Heart right ventricle (tissue), 16 donors: ENCODE results near the gene C17orf50. TPM values are rescaled to one million over a fixed set of nuclear protein-coding genes. Genes with fewer than 3 reads are reported as not detected.

ENCODE experiments used
- ATAC-seq, 8 donors: fragments of 200-7000 bp; cut with Tn5 transposase; one replicate each; pipeline ENCODE4 v1.9.1; 2020; ENCODE audit warnings: mild to moderate bottlenecking in 8 of 8, moderate library complexity in 8 of 8, moderate number of reproducible peaks in 1 of 8
- DNase-seq, 2 donors: peaks; one replicate each; pipeline ENCODE4 v3.0.0-alpha.2; 2020
- H3K27ac ChIP-seq, 10 donors: fragments of 200-600 bp; sonication (generic) in 2 of 10; one replicate each; pipeline versions ENCODE4 v1.5.0 to v1.8.0; 2020 to 2022; ENCODE audit warnings: mild to moderate bottlenecking in 3 of 10
- H3K27me3 ChIP-seq, 7 donors: fragments of 200-600 bp; one replicate each; pipeline ENCODE4 v1.8.0; 2021 to 2022; ENCODE audit warnings: mild to moderate bottlenecking in 2 of 7
- H3K36me3 ChIP-seq, 9 donors: fragments of 200-600 bp; sonication (generic) in 1 of 9; one replicate each; pipeline versions ENCODE4 v1.5.0 to v1.8.0; 2020 to 2022; ENCODE audit warnings: mild to moderate bottlenecking in 2 of 9
- H3K4me1 ChIP-seq, 9 donors: fragments of 200-600 bp; sonication (generic) in 1 of 9; one replicate each; pipeline versions ENCODE4 v1.5.0 to v1.8.0; 2020 to 2022; ENCODE audit warnings: mild to moderate bottlenecking in 4 of 9
- H3K4me3 ChIP-seq, 10 donors: fragments of 200-600 bp; sonication (generic) in 2 of 10; one replicate each; pipeline versions ENCODE4 v1.5.0 to v1.8.0; 2020 to 2022; ENCODE audit warnings: mild to moderate bottlenecking in 7 of 10, moderate library complexity in 2 of 10
- H3K9me3 ChIP-seq, 11 donors: fragments of 200-600 bp in 10 of 11; sonication (generic) in 2 of 11; one replicate each; pipeline versions ENCODE4 v1.5.0 to v1.8.0; 2013 to 2022; ENCODE audit warnings: mild to moderate bottlenecking in 2 of 11, control low read depth in 1 of 11, moderate library complexity in 1 of 11
- WGBS, 2 donors: extraction: QIAGEN DNeasy Blood & Tissue Kit; methylation state at CpG; one replicate each; pipeline ENCODE4 v1.1.7; 2013; ENCODE audit warnings: inconsistent platforms in 1 of 2; 5-methylcytosine and 5-hydroxymethylcytosine counted together
- intact Hi-C, 10 donors: fragments of 100-400 bp; cut with DNase I; formaldehyde crosslinking; loops; one replicate each; pipeline versions ENCODE4 v1.11.1 to v1.14.2; 2022
- polyA plus RNA-seq, 2 donors: library from polyadenylated mRNA; stranded (reverse); fragments of 200-250 nt; gene quantifications; one replicate each; pipeline ENCODE4 v1.2.3, GENCODE V29; 2013
- total RNA-seq, 10 donors: library from RNA; stranded (reverse); fragmentation: NEBNext Ultra II Directional in 3 of 10; extraction: Animal tissue kit (Norgen Biotek cat#: 25700) in 3 of 10; gene quantifications; one replicate each; pipeline versions ENCODE4 v1.2.1 to v1.2.4, GENCODE V29; 2021 to 2023
- TF ChIP-seq, protein P1 (sequence below), 9 donors: fragments of 200-600 bp; sonication (generic) in 2 of 9; IDR thresholded peaks; one replicate each; pipeline versions ENCODE4 v1.5.0 to v1.8.0; 2021 to 2022; ENCODE audit warnings: antibody characterized with exemption in 9 of 9, mild to moderate bottlenecking in 5 of 9, moderate library complexity in 1 of 9
- donor health status: Arrhythmogenic right ventricular cardiomyopathy.
- donor health status: ischemic (EF 13 %, LVEDD 7.1; RV severe dilation, severe dysfunction).
- donor health status: healthy with polysubstance abuse.
- donor health status: DM: no; HTN: yes; CAD: no.
- donor health status: DM: no; HTN: no; CAD: no.
- donor health status: ischemic (EF 25% LVEDD 6.9; RV normal size, moderate dysfunction).
- donor health status: ischemic (EF 25% LVEDD 5.7; RV mildly dilated, moderate dysfunction).
- donor health status: healthy.
- donor health status: DM: yes; HTN: yes; CAD: no.
- donor health status: Ischemic cardiomyopathy.
- donor health status: ischemic (EF 35%, LVEDD 5.7; RV mildly dilated, moderate dysfunction).
- donor health status: nonischemic (EF 11% LVEDD 7.7; RV severe dilation, severe dysfunction).
- donor health status: DM: yes; HTN: yes; CAD: no.
- donor health status: PGD.
- donor health status: ischemic (EF 29% LVEDD 5.4; RV normal size, mild dysfunction).
- donor health status: nonischemic (EF 23%, LVEDD 6.1; RV moderate dilation, normal function).

Gene C17orf50
- total and polyA plus RNA-seq, 12 donors: not detected

DNA sequence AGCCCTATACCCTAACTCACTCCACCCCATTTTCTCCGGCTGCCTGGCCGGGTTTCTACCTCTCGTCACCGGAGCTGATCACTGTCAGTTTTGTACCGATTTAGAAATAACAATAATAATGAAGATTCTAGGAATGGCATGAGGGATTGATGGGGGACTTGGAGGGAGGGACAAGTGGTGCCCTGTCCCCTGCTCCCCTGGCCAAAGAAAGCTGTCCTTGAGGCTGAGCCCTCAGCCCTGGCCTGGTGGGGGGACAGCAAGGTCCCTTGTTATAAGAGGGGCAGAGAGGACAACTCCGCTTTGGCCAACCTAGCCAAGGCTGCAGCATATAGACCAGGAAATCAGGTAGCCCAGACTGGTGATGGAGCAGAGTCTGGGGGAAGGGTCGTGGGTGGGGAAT lies 18.2 kb upstream of the C17orf50 start:
- intact Hi-C loops: loop anchor here in 5 of 10 donors (10.0 kb wide), 4 partner anchors 428 to 578 kb away; no protein-coding TSS in a partner anchor
- 78 to 79% methylated on average over 7 of the region's 7 CpGs for WGBS, 2 donors

DNA sequence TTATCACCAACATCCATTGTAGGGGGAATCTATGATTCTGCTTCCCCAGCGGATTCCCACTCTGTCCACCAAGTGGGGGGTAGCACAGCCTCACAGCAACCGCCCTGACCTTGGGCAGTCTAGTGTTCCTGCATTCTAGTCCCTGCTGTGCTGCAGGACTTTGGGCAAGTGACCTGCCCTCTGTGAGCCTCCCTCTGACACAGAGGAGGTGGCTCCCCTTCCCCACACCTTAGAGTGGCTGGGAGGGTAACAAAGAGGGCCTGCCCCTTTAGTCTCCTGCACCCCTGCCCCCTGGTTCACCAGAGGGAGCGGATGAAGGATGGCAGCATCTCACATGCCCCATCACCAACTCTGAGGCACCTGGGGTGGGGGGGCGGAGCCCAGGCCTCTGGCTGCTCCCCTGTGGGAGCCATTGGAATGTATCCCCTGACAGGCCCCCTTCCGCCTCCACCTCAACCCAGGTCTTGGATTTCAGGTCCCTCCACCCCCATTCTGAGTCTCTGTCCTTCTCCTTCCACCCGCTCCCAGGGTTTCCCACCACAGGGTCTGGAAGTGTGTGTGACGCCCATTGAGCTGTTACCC lies 17.7 kb upstream of the C17orf50 start:
- Histone ChIP-seq H3K4me1 (peaks cover 0 to 18% (median 8%) of the 10 kb centered on the region in 9 donors), H3K27me3 (peaks cover 0 to 53% (median 40%) of the 10 kb centered on the region in 7 donors), H3K36me3 (no peaks in the 10 kb centered on the region), H3K27ac (no peak overlapping the region), H3K9me3 (no peaks in the 10 kb centered on the region), H3K4me3 (no peak overlapping the region)
- intact Hi-C loops: loop anchor here in 5 of 10 donors (10.0 kb wide), 4 partner anchors 428 to 578 kb away; no protein-coding TSS in a partner anchor
- 67 to 70% methylated on average over 7 of the region's 7 CpGs for WGBS, 2 donors
- ATAC-seq (no peak), DNase-seq (no peak)
- TF ChIP-seq, protein P1, sequence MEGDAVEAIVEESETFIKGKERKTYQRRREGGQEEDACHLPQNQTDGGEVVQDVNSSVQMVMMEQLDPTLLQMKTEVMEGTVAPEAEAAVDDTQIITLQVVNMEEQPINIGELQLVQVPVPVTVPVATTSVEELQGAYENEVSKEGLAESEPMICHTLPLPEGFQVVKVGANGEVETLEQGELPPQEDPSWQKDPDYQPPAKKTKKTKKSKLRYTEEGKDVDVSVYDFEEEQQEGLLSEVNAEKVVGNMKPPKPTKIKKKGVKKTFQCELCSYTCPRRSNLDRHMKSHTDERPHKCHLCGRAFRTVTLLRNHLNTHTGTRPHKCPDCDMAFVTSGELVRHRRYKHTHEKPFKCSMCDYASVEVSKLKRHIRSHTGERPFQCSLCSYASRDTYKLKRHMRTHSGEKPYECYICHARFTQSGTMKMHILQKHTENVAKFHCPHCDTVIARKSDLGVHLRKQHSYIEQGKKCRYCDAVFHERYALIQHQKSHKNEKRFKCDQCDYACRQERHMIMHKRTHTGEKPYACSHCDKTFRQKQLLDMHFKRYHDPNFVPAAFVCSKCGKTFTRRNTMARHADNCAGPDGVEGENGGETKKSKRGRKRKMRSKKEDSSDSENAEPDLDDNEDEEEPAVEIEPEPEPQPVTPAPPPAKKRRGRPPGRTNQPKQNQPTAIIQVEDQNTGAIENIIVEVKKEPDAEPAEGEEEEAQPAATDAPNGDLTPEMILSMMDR (IDR thresholded peaks at IDR 0.05): no peak

More for the DNA sequence above, 18.2 kb upstream of the C17orf50 start:
- H3K4me3 ChIP-seq: no peak overlapping the region
- H3K27ac ChIP-seq: no peak overlapping the region
- DNase-seq (no peak), ATAC-seq (no peak)
- H3K36me3 ChIP-seq: no peaks in the 10 kb centered on the region
- H3K27me3 ChIP-seq: peaks cover 0 to 48% (median 35%) of the 10 kb centered on the region in 7 donors
- TF ChIP-seq, protein P1 (IDR thresholded peaks at IDR 0.05): no peak
- H3K9me3 ChIP-seq: no peaks in the 10 kb centered on the region
- peaks cover 0 to 15% (median 8%) of the 10 kb centered on the region in 9 donors for H3K4me1 ChIP-seq

DNA sequence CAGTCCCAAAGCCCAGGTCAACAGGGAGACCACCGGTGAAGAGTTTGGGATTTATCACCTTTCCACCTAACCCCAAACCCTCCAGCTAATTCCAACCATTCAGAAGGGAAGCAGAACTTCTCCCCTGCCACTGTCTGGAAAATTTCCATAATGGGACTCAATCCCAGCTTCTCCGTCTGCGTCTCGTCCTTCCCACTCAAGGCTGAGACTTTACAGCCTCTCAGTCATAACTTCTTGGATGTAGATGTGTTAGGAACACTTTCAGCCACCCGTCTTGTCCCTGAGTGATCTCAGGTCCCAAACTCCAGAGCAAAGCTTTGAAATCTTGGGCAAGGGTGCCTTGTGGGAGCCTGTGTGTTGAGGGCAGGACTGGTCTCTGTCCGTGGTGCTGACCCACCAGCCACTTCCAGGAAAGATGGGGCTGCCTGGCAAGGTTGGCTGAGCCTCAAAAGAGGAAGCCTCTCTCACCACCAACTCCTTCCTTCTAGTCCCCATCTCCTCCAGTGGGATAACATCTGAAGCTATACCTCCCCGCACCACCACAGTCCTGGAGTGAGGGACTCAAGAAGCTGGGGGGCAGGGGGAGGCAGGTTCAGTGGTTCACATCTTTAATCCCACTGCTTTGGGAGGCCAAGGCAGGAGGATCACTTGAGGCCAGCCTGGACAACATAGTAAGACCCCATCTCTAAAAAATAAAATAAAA lies 16.9 kb upstream of the C17orf50 start:
- WGBS, 2 donors: 41 to 43% methylated on average over 7 of the region's 7 CpGs
- Histone ChIP-seq H3K27me3 (peaks cover 0 to 61% (median 48%) of the 10 kb centered on the region in 7 donors), H3K9me3 (no peaks in the 10 kb centered on the region), H3K27ac (no peak overlapping the region), H3K4me1 (peaks cover 0 to 25% (median 8%) of the 10 kb centered on the region in 9 donors), H3K4me3 (no peak overlapping the region), H3K36me3 (no peaks in the 10 kb centered on the region)
- TF ChIP-seq, protein P1 (IDR thresholded peaks at IDR 0.05): no peak
- DNase-seq (no peak), ATAC-seq (no peak)
- intact Hi-C loops: loop anchor here in 5 of 10 donors (10.0 kb wide), 4 partner anchors 429 to 579 kb away; no protein-coding TSS in a partner anchor

DNA sequence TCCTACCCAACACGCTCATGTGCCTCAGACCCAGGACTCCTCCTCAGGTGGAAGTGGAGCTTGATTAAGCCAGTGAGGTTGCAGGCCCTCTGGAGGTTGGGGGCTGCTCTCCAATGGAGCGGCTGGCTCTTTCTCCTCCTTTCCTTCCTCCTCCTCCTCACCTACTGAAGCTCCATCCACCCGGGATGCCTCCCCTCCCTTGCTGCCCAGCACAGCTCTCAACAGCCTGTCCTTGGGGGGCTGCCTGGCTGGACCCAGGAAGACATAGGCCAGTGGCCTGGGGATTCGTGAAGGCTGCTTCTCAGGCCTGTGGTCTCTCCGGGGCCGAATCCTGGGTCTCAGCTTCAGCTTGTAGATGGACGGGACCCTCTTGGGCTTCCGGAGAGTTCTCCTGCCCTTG lies 15.9 kb upstream of the C17orf50 start:
- TF ChIP-seq, protein P1 (IDR thresholded peaks at IDR 0.05): no peak
- ATAC-seq: no peak
- Histone ChIP-seq H3K36me3 (no peaks in the 10 kb centered on the region), H3K4me1 (peaks cover 0 to 25% (median 9%) of the 10 kb centered on the region in 9 donors), H3K4me3 (no peak overlapping the region), H3K27me3 (peaks cover 0 to 71% (median 58%) of the 10 kb centered on the region in 7 donors), H3K9me3 (no peaks in the 10 kb centered on the region), H3K27ac (no peak overlapping the region)
- DNase-seq: no peak
- 80 to 84% methylated on average over 8 of the region's 8 CpGs for WGBS, 2 donors
- intact Hi-C loops: loop anchor here in 8 of 10 donors (5.0 to 10.0 kb wide), 7 partner anchors 83 to 580 kb away; no protein-coding TSS in a partner anchor
